Measurements from ENCODE around the gene SIL1. TPM values are rescaled to one million over a fixed set of nuclear protein-coding genes. Genes with fewer than 3 reads are reported as not detected.

SIL1 gene
- total and polyA plus RNA-seq, 9 of the 15 experiments (the other 6 are each of a cell fraction or from before 2014, with no cell fraction given), result 1.3 to 30.5 (median 18.1) TPM

DNA sequence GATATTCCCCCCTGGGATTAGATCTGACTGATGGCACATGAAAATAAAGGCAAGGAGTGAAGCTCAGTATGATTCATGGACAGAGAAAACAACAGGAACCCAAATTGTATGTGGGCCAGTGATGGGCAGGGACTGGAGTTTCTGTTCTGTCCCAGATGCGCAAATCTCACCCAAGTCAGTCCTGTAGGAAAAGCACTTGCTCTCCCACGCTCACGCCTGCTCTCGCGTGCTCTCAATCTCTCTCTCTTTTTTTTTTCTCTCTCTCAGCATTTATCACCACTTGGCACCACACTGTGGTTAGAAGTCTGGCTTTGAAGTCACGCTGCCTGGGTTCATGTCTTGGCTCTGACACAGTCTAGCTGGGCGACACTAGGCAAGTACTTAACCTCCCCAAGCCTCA, 216.6 kb downstream of the SIL1 start:
- H3K36me3 ChIP-seq (ENCODE audit: control insufficient read depth, insufficient read depth, low read length), result no peaks in the 10 kb centered on the region
- 69% methylated on average over 7 of the region's 7 CpGs for WGBS (ENCODE audit: insufficient coverage, low coverage, missing lambda C conversion rate)
- no peak overlapping the region for H3K4me3 ChIP-seq
- CTCF ChIA-PET (ENCODE audit: low intra/inter-chr PET ratio), result no interaction called here
- no TSS peak for BruUV-seq (replicated peaks)
- intact Hi-C loops (cut with micrococcal nuclease), result no loop called here
- H3K79me2 ChIP-seq (ENCODE audit: control insufficient read depth, insufficient read depth, low read length), result no peaks in the 10 kb centered on the region
- H3K4me2 ChIP-seq (ENCODE audit: insufficient read depth, low read length), result no peak overlapping the region
- no peak overlapping the region for H2AFZ ChIP-seq (ENCODE audit: low read depth, low read length)
- ATAC-seq (no peak), FAIRE-seq (no peak), DNase-seq (ENCODE audit: extremely low read depth in 1 of 4, low spot score in 3 of 4) (no peak)
- no peaks in the 10 kb centered on the region for H3K9me3 ChIP-seq (replicated peaks; ENCODE audit: control insufficient read depth, insufficient read depth, low read depth, low read length)
- no peaks in the 10 kb centered on the region; a peak in 1 of 5 replicates for H3K27me3 ChIP-seq (ENCODE audit: control insufficient read depth in 2 of 2, insufficient read depth in 2 of 2, low read length in 2 of 2)
- no peaks in the 10 kb centered on the region for H3K9me1 ChIP-seq (ENCODE audit: control insufficient read depth, insufficient read depth, low read length)
- no peak overlapping the region for H3K27ac ChIP-seq (ENCODE audit: extremely low read depth, low read depth, low read length)
- no peak overlapping the region for H3K9ac ChIP-seq (ENCODE audit: insufficient read depth in 1 of 2, low read depth in 2 of 2, low read length in 2 of 2)
- in situ Hi-C loops (cut with MboI), result no loop called here
- POLR2A ChIA-PET, result interaction anchor here (0.7 kb wide), 1 partner anchor 17 kb away, joined by 3 read pairs; no protein-coding TSS in a partner anchor
- peaks cover 0 to 22% of the 10 kb centered on the region in 2 experiments; a peak in 3 of 5 replicates for H3K4me1 ChIP-seq (replicated peaks in 1 of 2; ENCODE audit: control insufficient read depth in 2 of 2, insufficient read depth in 2 of 2, low read length in 2 of 2)
- no peaks in the 10 kb centered on the region for H4K20me1 ChIP-seq (replicated peaks; ENCODE audit: control insufficient read depth, insufficient read depth, low read length)
- TF ChIP-seq, protein P1, sequence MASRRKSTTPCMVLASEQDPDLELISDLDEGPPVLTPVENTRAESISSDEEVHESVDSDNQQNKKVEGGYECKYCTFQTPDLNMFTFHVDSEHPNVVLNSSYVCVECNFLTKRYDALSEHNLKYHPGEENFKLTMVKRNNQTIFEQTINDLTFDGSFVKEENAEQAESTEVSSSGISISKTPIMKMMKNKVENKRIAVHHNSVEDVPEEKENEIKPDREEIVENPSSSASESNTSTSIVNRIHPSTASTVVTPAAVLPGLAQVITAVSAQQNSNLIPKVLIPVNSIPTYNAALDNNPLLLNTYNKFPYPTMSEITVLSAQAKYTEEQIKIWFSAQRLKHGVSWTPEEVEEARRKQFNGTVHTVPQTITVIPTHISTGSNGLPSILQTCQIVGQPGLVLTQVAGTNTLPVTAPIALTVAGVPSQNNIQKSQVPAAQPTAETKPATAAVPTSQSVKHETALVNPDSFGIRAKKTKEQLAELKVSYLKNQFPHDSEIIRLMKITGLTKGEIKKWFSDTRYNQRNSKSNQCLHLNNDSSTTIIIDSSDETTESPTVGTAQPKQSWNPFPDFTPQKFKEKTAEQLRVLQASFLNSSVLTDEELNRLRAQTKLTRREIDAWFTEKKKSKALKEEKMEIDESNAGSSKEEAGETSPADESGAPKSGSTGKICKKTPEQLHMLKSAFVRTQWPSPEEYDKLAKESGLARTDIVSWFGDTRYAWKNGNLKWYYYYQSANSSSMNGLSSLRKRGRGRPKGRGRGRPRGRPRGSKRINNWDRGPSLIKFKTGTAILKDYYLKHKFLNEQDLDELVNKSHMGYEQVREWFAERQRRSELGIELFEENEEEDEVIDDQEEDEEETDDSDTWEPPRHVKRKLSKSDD (conservative IDR thresholded peaks at IDR 0.05; ENCODE audit: low read length), result no peak
- TF ChIP-seq, protein P2, sequence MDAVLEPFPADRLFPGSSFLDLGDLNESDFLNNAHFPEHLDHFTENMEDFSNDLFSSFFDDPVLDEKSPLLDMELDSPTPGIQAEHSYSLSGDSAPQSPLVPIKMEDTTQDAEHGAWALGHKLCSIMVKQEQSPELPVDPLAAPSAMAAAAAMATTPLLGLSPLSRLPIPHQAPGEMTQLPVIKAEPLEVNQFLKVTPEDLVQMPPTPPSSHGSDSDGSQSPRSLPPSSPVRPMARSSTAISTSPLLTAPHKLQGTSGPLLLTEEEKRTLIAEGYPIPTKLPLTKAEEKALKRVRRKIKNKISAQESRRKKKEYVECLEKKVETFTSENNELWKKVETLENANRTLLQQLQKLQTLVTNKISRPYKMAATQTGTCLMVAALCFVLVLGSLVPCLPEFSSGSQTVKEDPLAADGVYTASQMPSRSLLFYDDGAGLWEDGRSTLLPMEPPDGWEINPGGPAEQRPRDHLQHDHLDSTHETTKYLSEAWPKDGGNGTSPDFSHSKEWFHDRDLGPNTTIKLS (IDR thresholded peaks at IDR 0.05; ENCODE audit: borderline replicate concordance, low read depth), result no peak
- TF ChIP-seq IFI16 (CRISPR knock-in tag; IDR thresholded peaks at IDR 0.05), result no peak
- no peak for TF ChIP-seq CAMTA2 (CRISPR knock-in tag; conservative IDR thresholded peaks at IDR 0.05)
- no peak for TF ChIP-seq CBX2 (IDR thresholded peaks at IDR 0.05; ENCODE audit: insufficient read depth, low read length, poor library complexity, severe bottlenecking)
- no peak for TF ChIP-seq XRCC5 (IDR thresholded peaks at IDR 0.05; ENCODE audit: low read depth, low read length)
- TF ChIP-seq ZNF146 (CRISPR knock-in tag; IDR thresholded peaks at IDR 0.05; ENCODE audit: unreplicated experiment), result no peak
- TF ChIP-seq HDAC8 (tag; IDR thresholded peaks at IDR 0.05), result no peak
- no peak for TF ChIP-seq ASH1L (IDR thresholded peaks at IDR 0.05; ENCODE audit: borderline replicate concordance, low read depth, partially characterized antibody)
- TF ChIP-seq ARNT (IDR thresholded peaks at IDR 0.05), result no peak
- TF ChIP-seq ZNF696 (CRISPR knock-in tag; conservative IDR thresholded peaks at IDR 0.05), result no peak
- TF ChIP-seq BCL6 (CRISPR knock-in tag; IDR thresholded peaks at IDR 0.05), result no peak
- TF ChIP-seq MCM5 (IDR thresholded peaks at IDR 0.05; ENCODE audit: low read depth), result no peak
- no peak for TF ChIP-seq NEUROD1 (IDR thresholded peaks at IDR 0.05; ENCODE audit: borderline replicate concordance, low read depth, low read length, partially characterized antibody)
- no peak for TF ChIP-seq ZNF316 (IDR thresholded peaks at IDR 0.05)
- no peak for TF ChIP-seq TAF1 (IDR thresholded peaks at IDR 0.05; ENCODE audit: control insufficient read depth, extremely low read depth, insufficient read depth, low read length, severe bottlenecking)
- TF ChIP-seq, protein P3, sequence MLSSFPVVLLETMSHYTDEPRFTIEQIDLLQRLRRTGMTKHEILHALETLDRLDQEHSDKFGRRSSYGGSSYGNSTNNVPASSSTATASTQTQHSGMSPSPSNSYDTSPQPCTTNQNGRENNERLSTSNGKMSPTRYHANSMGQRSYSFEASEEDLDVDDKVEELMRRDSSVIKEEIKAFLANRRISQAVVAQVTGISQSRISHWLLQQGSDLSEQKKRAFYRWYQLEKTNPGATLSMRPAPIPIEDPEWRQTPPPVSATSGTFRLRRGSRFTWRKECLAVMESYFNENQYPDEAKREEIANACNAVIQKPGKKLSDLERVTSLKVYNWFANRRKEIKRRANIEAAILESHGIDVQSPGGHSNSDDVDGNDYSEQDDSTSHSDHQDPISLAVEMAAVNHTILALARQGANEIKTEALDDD (IDR thresholded peaks at IDR 0.05), result no peak
